Smooth muscle cell (in vitro differentiated cells): ENCODE measurements around the gene APCDD1L. TPM values are rescaled to one million over a fixed set of nuclear protein-coding genes. Genes with fewer than 3 reads are reported as not detected.

Source experiments
- DNase-seq: peaks from one replicate; lab custom pipeline; 2025; ENCODE audit not compliant: unreplicated experiment; lab: John Stamatoyannopoulos, UW
- H2AFZ ChIP-seq: fragments of 200-600 bp; sonication (generic); 2 replicates; pipeline ENCODE4 v1.6.0; 2016; ENCODE audit warnings: antibody characterized with exemption, low read depth, mild to moderate bottlenecking
- H3F3A ChIP-seq: fragments of 200-600 bp; sonication (generic); 2 replicates; pipeline ENCODE4 v1.6.0; 2017; ENCODE audit warnings: antibody characterized with exemption, low read depth
- H3K27ac ChIP-seq: fragments of 200-600 bp; sonication (generic); 2 replicates; pipeline ENCODE4 v1.5.1; 2016; ENCODE audit warnings: low read depth, mild to moderate bottlenecking
- H3K27me3 ChIP-seq: fragments of 200-600 bp; sonication (generic); 2 replicates; pipeline ENCODE4 v1.6.1; 2016; ENCODE audit warnings: low read depth, mild to moderate bottlenecking
- H3K36me3 ChIP-seq: fragments of 200-600 bp; sonication (generic); 2 replicates; pipeline ENCODE4 v1.5.1; 2016; ENCODE audit warnings: low read depth
- H3K4me1 ChIP-seq: fragments of 200-600 bp; sonication (generic); 2 replicates; pipeline ENCODE4 v1.5.1; 2016; ENCODE audit warnings: low read depth
- H3K4me2 ChIP-seq: fragments of 200-600 bp; sonication (generic); 2 replicates; pipeline ENCODE4 v1.6.0; 2016; ENCODE audit warnings: mild to moderate bottlenecking
- H3K4me3 ChIP-seq: fragments of 200-600 bp; sonication (generic); 2 replicates; pipeline ENCODE4 v1.5.1; 2016; ENCODE audit warnings: mild to moderate bottlenecking
- H3K79me2 ChIP-seq: fragments of 200-600 bp; sonication (generic); 2 replicates; pipeline ENCODE4 v1.6.0; 2016; ENCODE audit warnings: low read depth, mild to moderate bottlenecking
- H3K9ac ChIP-seq: fragments of 200-600 bp; sonication (generic); 2 replicates; pipeline ENCODE4 v1.6.0; 2016; ENCODE audit warnings: low read depth
- H3K9me3 ChIP-seq: fragments of 200-600 bp; sonication (generic); replicated peaks from 2 replicates; pipeline ENCODE4 v1.5.1; 2016; ENCODE audit warnings: low read depth
- H4K20me1 ChIP-seq: fragments of 200-600 bp; sonication (generic); 2 replicates; pipeline ENCODE4 v1.6.0; 2016; ENCODE audit warnings: low read depth
- CTCF ChIP-seq: fragments of 200-600 bp; sonication (generic); IDR thresholded peaks from 2 replicates; pipeline ENCODE4 v1.5.1; 2017; ENCODE audit warnings: borderline replicate concordance, mild to moderate bottlenecking, antibody characterized with exemption; ENCODE audit not compliant: insufficient read depth, poor library complexity, severe bottlenecking
- WGBS: methylation state at CpG from one replicate; pipeline ENCODE4 v1.1.7; 2016; ENCODE audit warnings: low lambda C conversion rate; 5-methylcytosine and 5-hydroxymethylcytosine counted together
- polyA plus RNA-seq: library from polyadenylated mRNA; unstranded; fragments of >200 nt; fragmentation: Nextera tagmentation; extraction: Ambion mirVana; gene quantifications from 2 replicates; pipeline ENCODE4 v1.2.1, GENCODE V29; 2016
- total RNA-seq: library from RNA; depleted of rRNA; stranded (reverse); fragments of >200 nt; gene quantifications from 2 replicates; pipeline ENCODE4 v1.2.3, GENCODE V29; 2014

APCDD1L gene
- total and polyA plus RNA-seq, 2 experiments from 2014 or later, result 9.4 to 18.3 TPM

GRCh38 chr20:58475466-58475865, 39.7 kb downstream of the APCDD1L start:
- Histone ChIP-seq H3K27me3 (no peaks in the 10 kb centered on the region), H2AFZ (no peak overlapping the region), H3K4me3 (no peak overlapping the region), H3K9me3 (peaks cover 3% of the 10 kb centered on the region), H3K4me2 (no peak overlapping the region), H3K79me2 (no peaks in the 10 kb centered on the region), H3K4me1 (no peaks in the 10 kb centered on the region), H3K36me3 (no peaks in the 10 kb centered on the region), H3K27ac (no peak overlapping the region), H3F3A (no peaks in the 10 kb centered on the region), H4K20me1 (no peaks in the 10 kb centered on the region), H3K9ac (no peak overlapping the region)
- DNase-seq, result no peak
- no peak for TF ChIP-seq CTCF
- WGBS, result 92% methylated on average over 10 of the region's 10 CpGs

- Histone ChIP-seq H3K36me3 (no peaks in the 10 kb centered on the region), H2AFZ (no peak overlapping the region), H3K27me3 (no peaks in the 10 kb centered on the region), H3K9ac (no peak overlapping the region), H3K4me3 (no peak overlapping the region), H3K4me2 (no peak overlapping the region), H4K20me1 (no peaks in the 10 kb centered on the region), H3K79me2 (no peaks in the 10 kb centered on the region), H3K27ac (no peak overlapping the region), H3K9me3 (peaks cover 3% of the 10 kb centered on the region), H3F3A (no peaks in the 10 kb centered on the region), H3K4me1 (no peaks in the 10 kb centered on the region)
- DNase-seq, result no peak
- WGBS, result 92% methylated on average over 13 of the region's 13 CpGs
- TF ChIP-seq CTCF, result no peak
Observed at GRCh38 chr20:58473453-58474425, 41.5 kb downstream of the APCDD1L start.

- no peak overlapping the region for H2AFZ ChIP-seq
- H3K4me1 ChIP-seq, result no peaks in the 10 kb centered on the region
- no peak overlapping the region for H3K9ac ChIP-seq
- H3K36me3 ChIP-seq, result no peaks in the 10 kb centered on the region
- no peak overlapping the region for H3K4me3 ChIP-seq
- H3K9me3 ChIP-seq, result no peaks in the 10 kb centered on the region
- no peaks in the 10 kb centered on the region for H4K20me1 ChIP-seq
- H3F3A ChIP-seq, result no peaks in the 10 kb centered on the region
- WGBS, result 95% methylated on average over 20 of the region's 20 CpGs
- no peak for TF ChIP-seq CTCF
- H3K27ac ChIP-seq, result no peak overlapping the region
- H3K27me3 ChIP-seq, result no peaks in the 10 kb centered on the region
- H3K4me2 ChIP-seq, result no peak overlapping the region
- H3K79me2 ChIP-seq, result no peaks in the 10 kb centered on the region
- DNase-seq, result no peak
Observed at GRCh38 chr20:58472273-58473018, 42.8 kb downstream of the APCDD1L start.
